SK-N-SH (cell line): ENCODE measurements around the gene EXOC4. TPM values are rescaled to one million over a fixed set of nuclear protein-coding genes. Genes with fewer than 3 reads are reported as not detected.

Experiments
- CTCF ChIA-PET: fragments of 300-600, 350-600 bp; formaldehyde crosslinking; extraction: SDS; loops from one replicate; lab custom pipeline; 2021; lab: Yijun Ruan, JAX
- POLR2A ChIA-PET: fragments of 350-600 bp; sonication (Branson Sonifier 250); formaldehyde crosslinking; extraction: SDS; loops from one replicate; lab custom pipeline; 2020; ENCODE audit warnings: antibody characterized with exemption, inconsistent platforms; lab: Yijun Ruan, JAX
- DNase-seq: peaks from one replicate; pipeline ENCODE4 v3.0.0; 2012
- H2AFZ ChIP-seq: fragments of 200-600 bp; sonication (generic); 2 replicates; pipeline ENCODE4 v1.8.1; 2016; ENCODE audit warnings: antibody characterized with exemption, mild to moderate bottlenecking, low read depth
- H3F3A ChIP-seq: fragments of 200-600 bp; sonication (generic); replicated peaks from 2 replicates; pipeline ENCODE3; 2016; ENCODE audit warnings: antibody characterized with exemption, mild to moderate bottlenecking; ENCODE audit not compliant: insufficient read depth
- H3K27ac ChIP-seq, 2 experiments: fragments of 200-500 bp in 1 of 2; fragments of 200-600 bp in 1 of 2; sonication (Bioruptor generic) in 1 of 2; sonication (generic), shearing (Covaris generic) in 1 of 2; 2 replicates each; pipeline versions ENCODE4 v1.5.1 to v1.6.1; 2014 to 2016; ENCODE audit warnings: low read depth in 2 of 2, inconsistent platforms in 1 of 2, low read length in 1 of 2, mild to moderate bottlenecking in 1 of 2, mixed read lengths in 1 of 2
- H3K27me3 ChIP-seq: fragments of 200-600 bp; sonication (generic), shearing (Covaris generic); 2 replicates; pipeline ENCODE4 v1.6.1; 2016; ENCODE audit warnings: mixed run types; ENCODE audit not compliant: insufficient read depth
- H3K36me3 ChIP-seq, 2 experiments: fragments of 200-500 bp in 1 of 2; fragments of 200-600 bp in 1 of 2; sonication (Bioruptor generic) in 1 of 2; sonication (generic) in 1 of 2; replicated peaks in 1 of 2; 2 replicates each; pipeline versions ENCODE3 to v1.5.1; 2014 to 2016; ENCODE audit warnings: low read length in 1 of 2, mild to moderate bottlenecking in 1 of 2; ENCODE audit not compliant: insufficient read depth in 2 of 2, control insufficient read depth in 1 of 2
- H3K4me1 ChIP-seq, 2 experiments: fragments of 200-500 bp in 1 of 2; fragments of 200-600 bp in 1 of 2; sonication (Bioruptor generic) in 1 of 2; sonication (generic), shearing (Covaris generic) in 1 of 2; 2 replicates each; pipeline versions ENCODE4 v1.5.1 to v1.6.1; 2014 to 2016; ENCODE audit warnings: low read depth in 1 of 2, low read length in 1 of 2, mixed run types in 1 of 2; ENCODE audit not compliant: insufficient read depth in 2 of 2, control insufficient read depth in 1 of 2
- H3K4me2 ChIP-seq: fragments of 200-600 bp; sonication (generic), shearing (Covaris generic); 2 replicates; pipeline ENCODE4 v1.6.1; 2017; ENCODE audit warnings: mixed run types
- H3K4me3 ChIP-seq, 2 experiments: fragments of 200-500 bp in 1 of 2; fragments of 200-600 bp in 1 of 2; sonication (Bioruptor generic) in 1 of 2; sonication (generic), shearing (Covaris generic) in 1 of 2; 2 replicates each; pipeline versions ENCODE4 v1.5.1 to v1.8.1; 2014 to 2016; ENCODE audit warnings: low read depth in 2 of 2, inconsistent platforms in 1 of 2, low read length in 1 of 2, mild to moderate bottlenecking in 1 of 2, mixed read lengths in 1 of 2, moderate library complexity in 1 of 2
- H3K79me2 ChIP-seq: fragments of 200-600 bp; sonication (generic); 2 replicates; pipeline ENCODE4 v1.8.1; 2017; ENCODE audit warnings: mild to moderate bottlenecking; ENCODE audit not compliant: insufficient read depth
- H3K9ac ChIP-seq: fragments of 200-600 bp; sonication (generic); 2 replicates; pipeline ENCODE4 v1.6.1; 2017; ENCODE audit warnings: mixed run types
- H3K9me2 ChIP-seq: fragments of 200-600 bp; sonication (generic); 2 replicates; pipeline ENCODE4 v1.6.1; 2017; ENCODE audit warnings: mixed run types
- H3K9me3 ChIP-seq: fragments of 200-600 bp; sonication (generic); 2 replicates; pipeline ENCODE4 v1.6.1; 2017; ENCODE audit warnings: mixed run types, mild to moderate bottlenecking, moderate library complexity
- H4K20me1 ChIP-seq: fragments of 200-600 bp; sonication (generic); 2 replicates; pipeline ENCODE4 v1.6.1; 2017; ENCODE audit warnings: mild to moderate bottlenecking, mixed run types; ENCODE audit not compliant: insufficient read depth
- CHD2 ChIP-seq: fragments of 150-350 bp; IDR thresholded peaks from 2 replicates; pipeline ENCODE4 v1.6.1; 2018; ENCODE audit warnings: low read length; ENCODE audit not compliant: partially characterized antibody
- ELF1 ChIP-seq: IDR thresholded peaks from 2 replicates; pipeline ENCODE4 v1.4.0; 2012
- EP300 ChIP-seq, 2 experiments: IDR thresholded peaks; 2 replicates each; pipeline versions ENCODE4 v1.4.0 to v1.6.1; 2012; ENCODE audit warnings: borderline replicate concordance in 1 of 2, low read depth in 1 of 2, low read length in 1 of 2
- GABPA ChIP-seq: IDR thresholded peaks from 2 replicates; pipeline ENCODE4 v1.4.0; 2012; ENCODE audit warnings: low read depth, mild to moderate bottlenecking
- IRF3 ChIP-seq: fragments of 150-350 bp; IDR thresholded peaks from 2 replicates; pipeline ENCODE4 v1.6.1; 2016; ENCODE audit warnings: mild to moderate bottlenecking, low read depth, low read length
- MXI1 ChIP-seq: IDR thresholded peaks from 2 replicates; pipeline ENCODE4 v1.6.1; 2012; ENCODE audit warnings: mild to moderate bottlenecking, low read depth, low read length, improper control_type of control experiment
- NFIC ChIP-seq: IDR thresholded peaks from 2 replicates; pipeline ENCODE4 v1.4.0; 2012; ENCODE audit warnings: borderline replicate concordance
- NRF1 ChIP-seq: IDR thresholded peaks from 2 replicates; pipeline ENCODE4 v1.6.1; 2012; ENCODE audit warnings: low read depth, mild to moderate bottlenecking, low read length
- PBX3 ChIP-seq: IDR thresholded peaks from 2 replicates; pipeline ENCODE4; 2012
- POLR2AphosphoS5 ChIP-seq: IDR thresholded peaks from 2 replicates; pipeline ENCODE4 v1.6.1; 2012; ENCODE audit warnings: low read depth, low read length
- RFX5 ChIP-seq: IDR thresholded peaks from 2 replicates; pipeline ENCODE4 v1.6.1; 2012; ENCODE audit warnings: mild to moderate bottlenecking, improper control_type of control experiment, low read length
- SIN3A ChIP-seq: IDR thresholded peaks from 2 replicates; pipeline ENCODE4 v1.6.1; 2012; ENCODE audit warnings: low read depth, mild to moderate bottlenecking, low read length, moderate library complexity, borderline replicate concordance
- TAF1 ChIP-seq: IDR thresholded peaks from 2 replicates; pipeline ENCODE4 v1.6.1; 2012; ENCODE audit warnings: low read depth, mild to moderate bottlenecking, low read length, moderate library complexity, borderline replicate concordance
- USF1 ChIP-seq: IDR thresholded peaks from 2 replicates; pipeline ENCODE4 v1.4.0; 2012; ENCODE audit warnings: low read depth, borderline replicate concordance
- WGBS: methylation state at CpG from one replicate; pipeline ENCODE4 v1.1.6; 2017; ENCODE audit warnings: low lambda C conversion rate; 5-methylcytosine and 5-hydroxymethylcytosine counted together
- polyA plus RNA-seq, 3 experiments: library from polyadenylated mRNA; depleted of rRNA; stranded (reverse); fragments of >200 nt; gene quantifications; 2 replicates each; pipeline ENCODE4 v1.2.3, GENCODE V29; 2012

EXOC4 gene
- polyA plus RNA-seq, 1 of the 3 experiments (the other 2 are of a cell fraction) = 37.3 TPM

DNA sequence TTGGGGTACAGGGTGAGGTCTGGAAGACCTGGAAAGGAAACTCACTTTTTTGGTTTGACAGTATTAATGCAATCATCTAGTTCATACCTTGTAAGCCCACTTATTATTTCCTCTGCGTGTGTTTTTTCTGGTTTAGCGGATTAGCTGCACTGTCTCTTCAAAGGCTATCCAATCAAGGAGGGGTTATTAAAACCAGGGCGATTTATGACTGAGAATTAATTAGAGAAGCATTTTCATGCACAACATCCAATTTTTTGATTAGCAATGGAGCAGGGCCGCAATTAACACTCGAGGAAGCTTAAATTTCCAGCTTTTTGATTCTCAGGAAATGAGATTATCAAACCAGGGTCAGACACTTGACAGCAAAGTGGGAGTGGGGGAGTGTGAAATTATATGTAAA, 248.9 kb downstream of the EXOC4 start:
- no peak for DNase-seq
- Histone ChIP-seq H3K4me2 (no peak overlapping the region), H3K79me2 (peaks cover 7% of the 10 kb centered on the region; the same call in 1 of the 2 replicates), H3K9me3 (no peaks in the 10 kb centered on the region), H3K36me3 (no peaks in the 10 kb centered on the region), H2AFZ (no peak overlapping the region), H3K27me3 (no peaks in the 10 kb centered on the region), H4K20me1 (peaks cover 7% of the 10 kb centered on the region), H3K4me1 (peaks cover 12 to 19% of the 10 kb centered on the region in 2 experiments; a peak in 3 of 4 replicates), H3K4me3 (no peak overlapping the region), H3K27ac (peak overlapping the region in 1 of 2 experiments; percentile 51; a peak in 1 of 4 replicates), H3K9me2 (no peaks in the 10 kb centered on the region), H3F3A (peaks cover 6% of the 10 kb centered on the region), H3K9ac (no peak overlapping the region)
- ChIA-PET CTCF (interaction anchor here (0.7 to 1.3 kb wide), 4 partner anchors 11 to 56 kb away, joined by 3 to 6 read pairs (median 3); no protein-coding TSS in a partner anchor), POLR2A (no interaction called here)
- 94% methylated on average over 5 of the region's 5 CpGs for WGBS
- TF ChIP-seq NRF1 (no peak), IRF3 (no peak), MXI1 (no peak), TAF1 (no peak), RFX5 (no peak), ELF1 (no peak), EP300 (IDR thresholded peaks at IDR 0.05; ENCODE audit: borderline replicate concordance in 1 of 2, low read depth in 1 of 2, low read length in 1 of 2) (no peak), NFIC (no peak), USF1 (no peak), GABPA (no peak), CHD2 (no peak), POLR2AphosphoS5 (no peak), PBX3 (no peak)

DNA sequence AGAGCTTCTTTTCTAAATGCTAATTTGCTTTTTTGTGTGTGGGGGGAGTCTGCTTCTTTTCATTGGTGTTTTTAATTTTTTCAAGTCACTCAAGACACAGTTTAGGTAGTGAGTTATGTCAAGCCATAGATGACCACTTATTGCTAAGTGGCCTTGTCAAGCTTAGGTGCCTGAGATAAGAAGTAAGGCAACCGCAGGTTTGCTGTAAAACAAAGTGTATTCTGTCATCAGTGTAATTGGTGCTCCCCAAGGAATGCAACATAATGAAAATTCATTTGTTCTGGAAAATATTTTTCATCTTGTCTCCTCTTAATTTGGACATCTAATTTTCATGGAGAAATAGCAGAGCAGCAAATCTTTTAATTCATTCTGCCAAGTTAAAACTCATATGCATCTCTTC, 249.6 kb downstream of the EXOC4 start:
- Histone ChIP-seq H3K4me3 (no peak overlapping the region), H3K9me3 (no peaks in the 10 kb centered on the region), H3F3A (peaks cover 6% of the 10 kb centered on the region), H3K9me2 (no peaks in the 10 kb centered on the region), H3K27me3 (no peaks in the 10 kb centered on the region), H4K20me1 (peaks cover 7% of the 10 kb centered on the region), H3K79me2 (peaks cover 7% of the 10 kb centered on the region; the same call in 1 of the 2 replicates), H2AFZ (no peak overlapping the region), H3K9ac (no peak overlapping the region), H3K4me2 (no peak overlapping the region), H3K36me3 (no peaks in the 10 kb centered on the region), H3K4me1 (peaks cover 12 to 19% of the 10 kb centered on the region in 2 experiments; a peak in 3 of 4 replicates), H3K27ac (peak overlapping the region in 1 of 2 experiments; percentile 32; a peak in 1 of 4 replicates)
- ChIA-PET CTCF (no interaction called here), POLR2A (no interaction called here)
- DNase-seq = no peak
- 95% methylated on average over 1 of the region's 1 CpG for WGBS
- TF ChIP-seq MXI1 (no peak), EP300 (IDR thresholded peaks at IDR 0.05; ENCODE audit: borderline replicate concordance in 1 of 2, low read depth in 1 of 2, low read length in 1 of 2) (no peak), NRF1 (no peak), SIN3A (no peak)
